ENCODE measurements around the gene SPINK4.
A peak's percentile ranks its signal among the peaks of the same experiment; 100 is the strongest.

SPINK4 gene

GRCh38 chr9:33198165-33198564, 41.8 kb upstream of the SPINK4 start:
- no peak for TF ChIP-seq CTCF (IDR thresholded peaks at IDR 0.05)
- no peak overlapping the region for H3K4me3 Mint-ChIP-seq
- peaks cover 3% of the 10 kb centered on the region for H3K27me3 Mint-ChIP-seq (ENCODE audit: low read depth, poor library complexity)

GRCh38 chr9:33202018-33202417, 37.9 kb upstream of the SPINK4 start:
- no peak for TF ChIP-seq CTCF (IDR thresholded peaks at IDR 0.05)
- Mint-ChIP-seq H3K4me3 (no peak overlapping the region), H3K9me3 (no peaks in the 10 kb centered on the region), H3K36me3 (ENCODE audit: low read depth) (no peaks in the 10 kb centered on the region), H3K27me3 (ENCODE audit: low read depth, poor library complexity) (peaks cover 16% of the 10 kb centered on the region), H3K27ac (no peak overlapping the region), H3K4me1 (peaks cover 15% of the 10 kb centered on the region)
- DNase-seq: no peak

More at GRCh38 chr9:33198165-33198564, 41.8 kb upstream of the SPINK4 start:
- Mint-ChIP-seq H3K9me3 (peaks cover 11% of the 10 kb centered on the region), H3K27ac (no peak overlapping the region), H3K4me1 (peaks cover 21% of the 10 kb centered on the region), H3K36me3 (ENCODE audit: low read depth) (no peaks in the 10 kb centered on the region)
- no peak for DNase-seq

GRCh38 chr9:33202552-33203201, 37.3 kb upstream of the SPINK4 start:
- Mint-ChIP-seq H3K4me3 (no peak overlapping the region), H3K27me3 (ENCODE audit: low read depth, poor library complexity) (peaks cover 18% of the 10 kb centered on the region), H3K36me3 (ENCODE audit: low read depth) (no peaks in the 10 kb centered on the region), H3K4me1 (peaks cover 15% of the 10 kb centered on the region), H3K27ac (peak overlapping the region; percentile 39), H3K9me3 (no peaks in the 10 kb centered on the region)
- TF ChIP-seq CTCF (IDR thresholded peaks at IDR 0.05): no peak
- no peak for DNase-seq

- no peak for DNase-seq
- TF ChIP-seq CTCF (IDR thresholded peaks at IDR 0.05): no peak
- peaks cover 19% of the 10 kb centered on the region for H3K27me3 Mint-ChIP-seq (ENCODE audit: low read depth, poor library complexity)
- no peak overlapping the region for H3K27ac Mint-ChIP-seq
- no peak overlapping the region for H3K4me3 Mint-ChIP-seq
- H3K36me3 Mint-ChIP-seq (ENCODE audit: low read depth): no peaks in the 10 kb centered on the region
- H3K4me1 Mint-ChIP-seq: peaks cover 37% of the 10 kb centered on the region
- H3K9me3 Mint-ChIP-seq: no peaks in the 10 kb centered on the region
Measured at GRCh38 chr9:33209394-33209793, 30.6 kb upstream of the SPINK4 start.

GRCh38 chr9:33210006-33210715, 29.8 kb upstream of the SPINK4 start:
- H3K4me1 Mint-ChIP-seq: peaks cover 40% of the 10 kb centered on the region

More at GRCh38 chr9:33210006-33210715, 29.8 kb upstream of the SPINK4 start:
- Mint-ChIP-seq H3K27me3 (ENCODE audit: low read depth, poor library complexity) (peaks cover 23% of the 10 kb centered on the region), H3K36me3 (ENCODE audit: low read depth) (no peaks in the 10 kb centered on the region), H3K27ac (no peak overlapping the region), H3K9me3 (no peaks in the 10 kb centered on the region), H3K4me3 (no peak overlapping the region)
- TF ChIP-seq CTCF (IDR thresholded peaks at IDR 0.05): no peak
- DNase-seq: no peak

Data from nephron progenitor cell (in vitro differentiated cells).